GM06990 (cell line): Measurements from ENCODE around the gene GALNT6.

Experiments
- DNase-seq: peaks from one replicate; pipeline ENCODE4 v3.0.0-alpha.2; 2011; ENCODE audit not compliant: insufficient read length; ENCODE audit errors: extremely low read depth
- H3K27me3 ChIP-seq: replicated peaks from 2 replicates; pipeline ENCODE4 v1.6.0; 2011; ENCODE audit warnings: low read length; ENCODE audit not compliant: control insufficient read depth, insufficient read depth
- H3K36me3 ChIP-seq: 2 replicates; pipeline ENCODE4 v1.5.1; 2011; ENCODE audit warnings: low read length; ENCODE audit not compliant: control insufficient read depth, insufficient read depth
- H3K4me3 ChIP-seq: replicated peaks from 2 replicates; pipeline ENCODE4 v1.5.1; 2011; ENCODE audit warnings: low read depth, mild to moderate bottlenecking, control low read depth, low read length
- CTCF ChIP-seq: IDR thresholded peaks from 2 replicates; pipeline ENCODE4 v1.5.1; 2011; ENCODE audit warnings: low read length, control low read depth, mild to moderate bottlenecking, inconsistent platforms; ENCODE audit not compliant: insufficient read depth, poor library complexity, severe bottlenecking

The GALNT6 gene

GRCh38 chr12:51413149-51413548 lies 21.9 kb upstream of the GALNT6 start:
- H3K36me3 ChIP-seq = no peaks in the 10 kb centered on the region
- no peaks in the 10 kb centered on the region for H3K27me3 ChIP-seq
- no peak overlapping the region for H3K4me3 ChIP-seq
- no peak for TF ChIP-seq CTCF
- no peak for DNase-seq

DNA sequence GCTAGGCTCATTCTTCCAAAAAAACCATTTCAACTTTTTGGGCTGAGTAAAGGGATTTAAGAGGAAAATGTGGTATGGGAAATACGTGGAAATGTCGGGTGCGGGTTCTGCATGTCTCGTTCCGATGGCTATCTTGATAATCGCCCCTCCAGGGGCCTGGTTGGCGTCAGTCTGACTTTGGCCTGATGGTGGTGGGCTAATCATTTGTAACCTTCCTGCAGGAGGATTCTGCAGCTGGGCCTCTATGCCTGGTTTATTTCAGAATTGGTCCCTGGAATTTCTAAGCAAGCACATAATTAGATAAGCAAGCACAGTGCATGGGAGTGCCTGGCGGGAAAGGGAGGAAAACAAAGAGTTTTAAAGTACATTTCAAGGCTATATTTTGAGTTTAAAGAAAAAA lies 18.6 kb upstream of the GALNT6 start:
- no peaks in the 10 kb centered on the region for H3K36me3 ChIP-seq
- no peak for TF ChIP-seq CTCF
- DNase-seq = no peak
- no peak overlapping the region for H3K4me3 ChIP-seq
- no peaks in the 10 kb centered on the region for H3K27me3 ChIP-seq

- H3K36me3 ChIP-seq = no peaks in the 10 kb centered on the region
- H3K4me3 ChIP-seq = no peak overlapping the region
- H3K27me3 ChIP-seq = no peaks in the 10 kb centered on the region
- no peak for DNase-seq
- no peak for TF ChIP-seq CTCF
These were observed 16.4 kb upstream of the GALNT6 start for GRCh38 chr12:51407604-51408003.

DNA sequence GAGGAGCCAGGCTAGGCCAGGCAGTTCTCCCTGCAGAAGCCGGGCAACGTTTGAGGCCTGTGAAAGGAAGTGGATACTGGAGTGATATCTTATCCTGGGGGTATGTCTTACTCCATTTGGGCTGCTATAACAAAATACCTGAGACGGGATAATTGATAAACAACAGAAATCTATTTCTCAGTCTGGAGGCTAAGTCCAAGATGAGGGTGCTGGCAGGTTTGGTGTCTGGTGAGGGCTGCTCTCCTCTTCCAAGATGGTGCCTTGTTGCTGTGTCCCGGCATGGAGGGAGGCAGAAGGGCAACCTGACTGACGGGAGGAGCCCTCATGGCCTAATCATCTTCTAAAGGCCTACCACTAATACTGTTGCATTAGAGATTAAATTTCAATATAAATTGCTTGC lies 15.7 kb upstream of the GALNT6 start:
- no peak for DNase-seq
- Histone ChIP-seq H3K4me3 (no peak overlapping the region), H3K27me3 (no peaks in the 10 kb centered on the region), H3K36me3 (no peaks in the 10 kb centered on the region)
- TF ChIP-seq CTCF = no peak

DNA sequence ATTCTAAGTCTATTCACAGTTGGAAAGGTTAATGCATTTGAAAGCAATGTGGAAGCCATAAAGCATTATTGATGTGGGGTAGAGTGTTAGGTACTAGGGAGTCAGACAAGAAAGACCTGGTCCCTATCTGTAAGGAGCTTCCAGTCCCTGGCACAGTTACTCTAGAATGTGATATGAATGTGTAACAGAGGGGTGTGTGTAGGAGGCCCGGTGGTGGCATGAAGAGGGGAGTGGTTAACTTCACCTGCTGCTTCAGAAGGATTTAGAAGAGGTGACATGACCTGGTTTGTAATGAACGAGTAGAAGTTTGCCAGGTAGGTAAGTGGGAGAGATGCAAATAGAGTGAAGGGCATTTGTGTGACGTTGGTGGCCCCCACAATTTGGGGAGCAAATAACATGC lies 15.1 kb upstream of the GALNT6 start:
- no peak for DNase-seq

More for the DNA sequence above, 15.1 kb upstream of the GALNT6 start:
- Histone ChIP-seq H3K36me3 (no peaks in the 10 kb centered on the region), H3K27me3 (no peaks in the 10 kb centered on the region), H3K4me3 (no peak overlapping the region)
- TF ChIP-seq CTCF = no peak
